NCI-H1436 treated with DMSO at 0.1 percent for 48 hours (cell line): ENCODE results near the gene RITA1.
A peak's percentile ranks its signal among the peaks of the same experiment; 100 is the strongest.
"Not testable (repeated sequence)": the region's sequence is repeated elsewhere in the genome, so short reads cannot be mapped to it uniquely, and the experiment has no call there.

Source experiments
- DNase-seq: peaks from one replicate; lab custom pipeline; 2025; lab: John Stamatoyannopoulos, UW

Gene RITA1

GRCh38 chr12:113203852-113204760 is 18.6 kb downstream of the RITA1 start:
- no peak for DNase-seq

GRCh38 chr12:113204804-113205203 is 19.3 kb downstream of the RITA1 start:
- DNase-seq: no peak

DNA sequence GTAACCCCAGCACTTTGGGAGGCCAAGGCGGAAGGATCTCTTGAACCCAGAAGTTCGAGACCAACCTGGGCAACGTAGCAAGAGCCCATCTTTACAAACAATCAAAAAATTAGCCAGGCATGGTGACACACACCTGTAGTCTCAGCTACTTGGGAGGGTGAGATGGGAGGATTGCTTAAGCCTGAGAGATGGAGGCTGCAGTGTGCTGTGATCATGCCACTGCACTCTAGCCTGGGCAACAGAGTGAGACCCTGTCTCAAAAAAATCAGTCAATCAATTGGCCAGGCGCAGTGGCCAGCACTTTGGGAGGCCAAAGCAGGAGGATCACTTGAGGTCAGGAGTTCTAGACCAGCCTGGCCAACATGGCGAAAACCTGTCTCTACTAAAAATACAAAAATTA is 21.3 kb downstream of the RITA1 start:
- DNase-seq: not testable (repeated sequence)

DNA sequence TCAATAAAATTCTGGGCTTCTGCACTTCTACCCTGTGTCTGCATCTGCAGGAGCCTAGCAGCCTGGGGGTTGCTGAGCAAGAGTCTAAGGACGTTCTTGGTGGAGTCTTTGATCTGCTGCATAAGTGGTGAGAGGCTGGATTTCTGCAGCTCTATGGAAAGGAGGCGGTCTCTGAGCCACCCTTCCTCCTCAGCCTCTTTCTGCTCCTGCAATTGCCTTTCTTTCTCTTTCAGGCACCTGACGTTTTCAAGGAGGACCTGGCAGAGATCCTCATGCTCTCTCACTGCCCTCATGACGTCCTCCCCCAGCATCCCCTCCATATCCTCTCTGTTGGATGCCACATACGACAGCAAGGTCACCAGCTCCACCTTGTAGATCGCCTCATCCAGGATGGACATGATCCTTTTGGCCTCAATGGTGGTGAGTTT is 22.1 kb downstream of the RITA1 start:
- DNase-seq: no peak

- no peak for DNase-seq
Measured at GRCh38 chr12:113208041-113208934, 22.8 kb downstream of the RITA1 start.

DNA sequence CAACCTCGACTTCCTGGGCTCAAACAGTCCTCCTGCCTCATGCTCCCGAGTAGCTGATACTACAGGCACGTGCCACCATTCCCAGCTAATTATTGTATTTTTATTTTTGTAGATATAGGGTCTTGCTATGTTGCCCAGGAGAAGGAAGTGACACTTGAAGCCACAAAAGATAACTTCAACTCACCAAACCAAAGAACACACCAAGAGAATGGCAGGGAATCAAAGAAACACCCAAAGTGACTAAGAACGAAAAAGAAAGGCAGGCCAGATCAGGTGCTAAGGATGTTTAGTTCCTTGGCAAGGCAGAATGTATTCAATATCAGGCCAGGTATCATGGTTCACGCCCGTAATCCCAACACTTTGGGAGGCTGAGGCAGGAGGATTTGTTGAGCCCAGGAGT is 25.6 kb downstream of the RITA1 start:
- DNase-seq: no peak

- DNase-seq: no peak
Measured at GRCh38 chr12:113214895-113215400, 29.4 kb downstream of the RITA1 start.

GRCh38 chr12:113216027-113216426 is 30.5 kb downstream of the RITA1 start:
- no peak for DNase-seq

GRCh38 chr12:113220593-113221180 is 35.2 kb downstream of the RITA1 start:
- DNase-seq: no peak

GRCh38 chr12:113221181-113221996 is 35.9 kb downstream of the RITA1 start, which contains the start of gene TPCN1:
TSS of gene TPCN1 (plus strand) at chr12:113221464. CDS start at chr12:113226853, 5,389 bp downstream.
- peak; percentile 98 for DNase-seq

- DNase-seq: no peak
Measured at GRCh38 chr12:113221997-113222729, 36.6 kb downstream of the RITA1 start.

- no peak for DNase-seq
Measured at GRCh38 chr12:113222730-113223531, 37.4 kb downstream of the RITA1 start.

DNA sequence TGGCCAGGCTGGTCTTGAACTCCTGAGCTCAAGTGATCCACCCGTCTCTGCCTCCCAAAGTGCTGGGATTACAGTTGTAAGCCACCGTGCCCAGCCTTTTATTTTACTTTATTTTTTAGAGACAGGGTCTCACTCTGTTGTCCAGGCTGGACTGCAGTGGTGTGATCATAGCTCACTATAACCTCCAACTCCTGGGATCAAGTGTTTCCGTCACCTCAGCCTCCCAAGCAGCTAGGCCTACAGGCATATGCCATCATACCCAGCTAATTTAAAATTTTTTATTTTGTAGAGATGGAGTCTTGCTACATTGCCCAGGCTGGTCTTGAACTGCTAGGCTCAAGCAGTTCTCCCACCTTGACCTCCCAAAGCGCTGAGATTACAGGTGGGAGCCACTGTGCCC is 39.4 kb downstream of the RITA1 start:
- DNase-seq: no peak

DNA sequence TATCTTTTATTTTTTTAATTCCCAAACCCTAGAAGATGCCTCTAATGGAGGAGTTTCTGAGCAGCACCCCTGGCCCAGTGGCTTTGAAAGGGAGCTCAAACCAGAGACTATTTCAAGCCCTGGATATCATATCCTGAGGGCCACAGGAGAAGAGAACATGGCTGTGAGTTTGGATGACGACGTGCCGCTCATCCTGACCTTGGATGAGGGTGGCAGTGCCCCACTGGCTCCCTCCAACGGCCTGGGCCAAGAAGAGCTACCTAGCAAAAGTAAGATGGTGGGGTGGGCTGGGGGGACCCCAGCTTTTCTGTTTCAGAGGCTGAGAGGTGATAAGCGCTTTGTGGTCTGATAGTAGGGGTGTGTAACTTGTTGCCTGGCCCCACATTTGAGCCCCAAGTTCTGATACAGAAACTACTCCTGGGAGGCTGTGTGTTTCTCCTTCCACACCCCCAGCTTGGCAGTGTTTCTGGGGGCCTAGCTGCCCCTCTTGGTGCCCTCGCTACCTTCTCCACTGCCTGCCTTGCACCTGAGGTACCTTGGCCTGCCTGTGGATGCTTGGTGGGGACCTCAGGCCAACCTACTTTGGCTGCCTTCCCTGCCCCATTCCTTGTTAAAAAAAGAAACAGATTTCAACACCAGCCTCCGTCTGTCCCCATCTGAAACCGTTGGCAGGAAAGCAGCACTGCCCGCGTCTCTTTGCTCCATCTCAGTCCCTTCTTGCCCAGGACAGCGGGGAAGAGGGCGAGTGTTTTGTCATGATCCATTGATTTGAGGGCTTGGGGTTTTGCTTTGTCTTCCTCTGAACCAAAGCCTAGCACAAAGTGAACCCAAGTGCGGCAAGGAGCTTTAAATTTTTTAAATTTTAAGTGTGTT is 41.4 kb downstream of the RITA1 start:
- no peak for DNase-seq

DNA sequence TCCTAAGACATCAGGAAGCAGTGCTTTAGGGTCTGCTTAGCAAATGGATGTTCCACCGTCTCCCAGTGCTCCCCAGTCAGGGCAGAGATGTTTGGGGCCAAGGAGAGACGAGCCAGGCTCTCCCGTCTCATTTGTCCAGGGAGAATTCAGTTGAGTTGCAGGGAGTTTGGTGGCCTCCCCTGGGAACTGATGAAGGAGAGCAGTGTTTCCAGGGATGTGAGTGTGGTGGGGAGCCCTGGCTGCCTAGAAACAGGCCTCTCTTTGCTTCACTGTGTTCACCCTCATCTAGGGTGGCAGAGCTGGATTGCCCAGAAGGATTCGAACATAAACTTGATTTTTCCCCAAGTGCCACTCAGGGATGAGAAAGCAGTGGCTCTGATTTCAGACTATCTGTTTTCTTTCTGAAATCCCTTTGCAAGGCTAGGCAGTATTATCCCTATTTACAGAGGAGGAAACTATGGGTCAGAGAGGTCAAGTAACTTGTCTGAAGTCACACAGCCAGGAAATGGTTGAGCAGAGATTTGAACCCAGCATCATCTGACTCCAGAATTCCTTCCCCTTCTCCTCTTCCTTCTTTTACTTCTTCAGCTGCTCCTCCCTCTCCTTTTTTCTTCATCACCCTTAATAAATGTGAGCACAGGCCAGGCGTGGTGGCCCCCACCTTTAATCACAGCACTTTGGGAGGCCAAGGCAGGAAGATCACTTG is 42.3 kb downstream of the RITA1 start:
- DNase-seq: no peak

DNA sequence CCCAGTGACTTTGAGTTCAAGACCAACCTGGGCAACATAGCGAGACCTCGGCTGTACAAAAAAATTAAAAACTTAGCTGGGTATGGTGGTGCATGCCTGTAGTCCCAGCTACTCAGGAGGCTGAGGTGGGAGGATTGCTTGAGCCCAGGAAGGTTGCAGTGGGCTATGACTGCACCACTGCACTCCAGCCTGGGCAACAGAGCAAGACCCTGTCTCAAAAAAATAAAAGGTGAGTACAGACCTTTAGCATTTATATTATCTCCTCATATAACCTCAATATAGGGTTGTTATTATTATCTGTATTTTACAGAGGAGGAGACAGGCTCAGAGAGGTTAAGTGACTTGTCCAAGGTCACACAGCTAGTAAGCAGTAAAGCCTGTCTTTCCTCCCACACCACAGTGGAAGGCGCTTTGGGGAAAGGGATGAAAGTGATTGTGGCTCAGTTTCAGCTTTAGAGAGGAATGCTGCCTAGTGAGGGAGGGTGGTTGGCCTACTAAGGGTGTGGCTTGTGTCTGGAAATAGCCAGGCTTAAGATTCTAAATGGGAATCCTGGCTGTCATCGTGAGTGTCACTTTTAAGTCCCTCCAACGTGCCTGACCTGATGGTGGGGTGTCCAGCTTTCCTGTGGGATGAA is 43.0 kb downstream of the RITA1 start:
- DNase-seq: no peak
